Activated naive CD8-positive, alpha-beta T cell treated with anti-CD3 and anti-CD28 coated beads, Interleukin-2, amount 10 ng/mL, durations not matched to agents 7 days and 5 days (primary cell): ENCODE measurements around the gene SMG6. TPM values are rescaled to one million over a fixed set of nuclear protein-coding genes. Genes with fewer than 3 reads are reported as not detected.

Experiments
- ATAC-seq: fragments of 150-1000 bp; cut with Tn5 transposase; one replicate; pipeline ENCODE4 v1.10.0; 2021; ENCODE audit warnings: low read depth, moderate library complexity
- POLR2A ChIA-PET: fragments of 350-600 bp; sonication (Branson Sonifier 250); formaldehyde crosslinking; loops from one replicate; lab custom pipeline; 2021; ENCODE audit warnings: antibody characterized with exemption; lab: Charles Lee
- DNase-seq: peaks from one replicate; pipeline ENCODE4 v3.0.0; 2021
- H3K27ac Mint-ChIP-seq: one replicate; pipeline ENCODE4 v1.8.0; 2022; ENCODE audit warnings: mild to moderate bottlenecking, mixed read lengths
- H3K27me3 Mint-ChIP-seq: one replicate; pipeline ENCODE4 v1.8.0; 2022; ENCODE audit warnings: mild to moderate bottlenecking, moderate library complexity, mixed read lengths
- H3K36me3 Mint-ChIP-seq: one replicate; pipeline ENCODE4 v1.8.0; 2021; ENCODE audit warnings: mild to moderate bottlenecking, mixed read lengths
- H3K4me1 Mint-ChIP-seq: one replicate; pipeline ENCODE4 v1.8.0; 2021; ENCODE audit warnings: mixed read lengths
- H3K4me3 Mint-ChIP-seq: one replicate; pipeline ENCODE4 v1.8.0; 2022; ENCODE audit warnings: mild to moderate bottlenecking, moderate library complexity, mixed read lengths
- H3K9me3 Mint-ChIP-seq: one replicate; pipeline ENCODE4 v1.8.0; 2021; ENCODE audit warnings: mixed read lengths
- total RNA-seq, 2 experiments: library from RNA; stranded (reverse); gene quantifications; one replicate each; pipeline ENCODE4 v1.2.3, GENCODE V29; 2021

SMG6 gene
- total RNA-seq = 10 to 100 TPM; 48.5 to 58.3 TPM

DNA sequence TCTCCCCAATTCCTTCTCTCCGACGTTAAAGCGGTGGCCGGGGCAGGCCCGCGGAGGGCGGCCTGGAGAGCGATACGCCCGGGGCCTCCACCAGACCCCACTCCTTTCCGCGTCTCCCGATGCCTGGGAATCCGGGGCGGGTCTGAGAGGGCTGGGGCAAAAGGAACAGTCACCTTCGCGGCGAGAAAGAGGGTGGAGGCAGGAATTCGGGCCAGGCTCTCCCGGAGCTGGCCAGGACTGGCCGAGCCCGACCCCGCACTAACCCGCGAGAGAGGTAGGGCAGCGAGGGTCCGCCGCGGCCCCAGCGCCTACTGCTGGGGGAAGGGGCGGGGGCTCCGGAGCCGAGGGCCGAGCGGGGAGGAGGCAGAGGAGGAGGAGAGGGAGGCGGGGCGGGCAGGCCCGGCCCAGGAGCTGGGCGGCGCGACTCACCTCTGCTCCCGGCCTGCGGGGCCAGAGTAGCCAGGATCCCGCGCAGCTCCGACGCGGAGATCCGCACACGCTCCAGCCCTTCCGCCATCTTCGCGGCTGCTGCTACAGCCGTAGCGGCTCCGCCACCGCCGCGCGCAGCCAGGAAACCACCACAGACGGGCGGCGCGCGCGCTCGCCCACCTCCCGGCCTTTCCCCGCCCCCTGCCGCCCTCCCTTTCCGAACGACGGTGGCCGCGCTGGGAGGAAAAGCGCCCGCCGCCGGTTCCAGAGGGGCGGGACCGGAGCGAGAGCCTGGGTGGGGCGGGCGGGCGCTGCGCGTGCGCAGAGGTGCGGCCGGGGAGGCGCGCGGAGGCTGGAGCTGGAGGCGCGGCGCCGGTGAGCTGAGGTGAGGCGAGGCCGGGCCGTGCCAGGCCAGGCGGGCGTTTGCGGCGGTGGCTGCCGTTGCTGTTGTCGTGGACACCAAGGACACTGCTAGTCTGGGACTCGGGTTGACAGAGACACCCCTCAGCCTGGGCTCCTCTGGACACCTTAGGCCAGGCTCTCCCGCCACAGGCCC is at the start of gene SMG6, which contains the start of gene SRR:
SMG6 (minus strand) TSS at position 582 of the 985 bp plus-strand sequence; CDS start at position 517, 65 bp downstream.
SRR (plus strand) TSS at position 747 of the 985 bp plus-strand sequence. CDS start 11,611 bp downstream, outside the sequence.
- ATAC-seq = peak; percentile 88
- H3K36me3 Mint-ChIP-seq = peaks cover 29% of the 10 kb centered on the region
- H3K4me3 Mint-ChIP-seq = peak within 1 kb of the TSS; percentile 96
- no peaks in the 10 kb centered on the region for H3K9me3 Mint-ChIP-seq
- DNase-seq = peak; percentile 95
- H3K27me3 Mint-ChIP-seq = no peaks in the 10 kb centered on the region
- H3K27ac Mint-ChIP-seq = peak within 1 kb of the TSS; percentile 81
- H3K4me1 Mint-ChIP-seq = peaks cover 32% of the 10 kb centered on the region
- POLR2A ChIA-PET = interaction anchor here (0.6 to 2.7 kb wide), 13 partner anchors 11 to 587 kb away, joined by 3 to 25 read pairs (median 4); partner anchors contain the start of genes SGSM2 and TSR1

DNA sequence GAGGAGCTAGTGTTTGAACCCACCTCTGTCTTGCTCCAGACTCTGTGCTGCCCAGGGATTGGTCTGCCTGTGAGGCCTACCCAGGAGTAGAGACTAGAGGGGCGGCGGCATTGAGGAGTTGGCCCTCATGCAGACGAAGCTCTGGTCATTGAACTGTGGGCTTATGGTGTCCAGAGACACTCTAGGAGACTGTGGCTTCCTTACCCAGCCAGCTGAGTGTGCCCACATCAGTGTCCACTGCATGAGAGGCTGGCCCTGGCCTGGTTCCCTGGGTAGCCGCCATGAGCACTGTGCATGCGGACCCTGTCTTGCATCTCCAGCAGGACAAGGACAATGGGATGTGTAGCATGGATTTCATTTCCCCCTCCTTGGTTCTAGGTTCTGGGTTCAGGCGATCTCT is 47.7 kb upstream of the SMG6 start:
- peaks cover 11% of the 10 kb centered on the region for H3K4me1 Mint-ChIP-seq
- no peaks in the 10 kb centered on the region for H3K27me3 Mint-ChIP-seq
- POLR2A ChIA-PET = interaction anchor here (0.6 to 1.2 kb wide), 2 partner anchors 11 to 48 kb away, joined by 3 to 4 read pairs; partner anchors contain the start of gene SMG6
- H3K4me3 Mint-ChIP-seq = no peak overlapping the region
- H3K9me3 Mint-ChIP-seq = no peaks in the 10 kb centered on the region
- ATAC-seq (no peak), DNase-seq (no peak)
- no peak overlapping the region for H3K27ac Mint-ChIP-seq
- H3K36me3 Mint-ChIP-seq = no peaks in the 10 kb centered on the region

DNA sequence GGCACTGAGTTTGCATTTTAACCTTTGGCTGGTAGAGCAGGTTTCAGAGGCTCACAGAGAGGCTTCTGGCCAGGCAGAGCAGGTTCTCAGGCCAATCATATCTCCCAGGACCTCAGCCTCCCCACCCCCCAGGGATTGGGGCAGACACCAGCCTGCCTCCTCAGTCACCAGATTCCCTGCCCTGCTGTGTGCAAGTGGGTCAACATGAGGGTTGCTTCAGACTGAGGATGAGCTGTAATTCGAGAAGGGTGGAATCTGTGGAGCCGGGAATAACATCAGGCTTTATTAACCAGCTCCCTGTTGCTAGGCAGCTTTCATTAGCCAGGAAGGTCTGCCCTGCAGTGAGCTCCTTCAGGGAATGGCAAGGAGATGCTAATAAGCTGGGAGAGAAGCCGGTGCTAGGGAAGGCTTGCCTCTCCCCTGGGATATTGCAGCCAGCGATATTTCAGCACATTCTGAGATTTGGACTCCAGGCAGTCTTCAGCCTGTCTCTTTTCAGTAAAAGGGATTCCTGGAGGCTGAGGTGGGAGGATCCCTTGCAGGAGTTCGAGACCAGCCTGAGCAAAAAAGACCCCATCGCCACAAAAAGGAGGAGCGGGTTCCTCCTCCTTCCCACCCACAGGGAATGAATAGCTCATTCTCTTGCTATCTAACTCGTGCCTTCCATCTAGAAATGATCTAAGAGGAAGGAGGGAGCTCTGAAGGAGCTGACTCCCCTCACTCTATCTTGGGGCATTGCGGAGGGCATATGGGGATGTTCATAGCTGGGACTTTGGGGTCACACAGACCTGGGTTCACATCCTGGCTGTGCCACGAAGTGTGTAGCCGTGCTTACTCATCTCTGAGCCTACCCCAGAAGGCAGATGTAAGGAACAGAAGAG is 44.5 kb upstream of the SMG6 start:
- peak; percentile 12 for DNase-seq
- Mint-ChIP-seq H3K36me3 (peaks cover 7% of the 10 kb centered on the region), H3K4me1 (peaks cover 15% of the 10 kb centered on the region), H3K9me3 (no peaks in the 10 kb centered on the region), H3K27me3 (no peaks in the 10 kb centered on the region), H3K27ac (no peak overlapping the region), H3K4me3 (no peak overlapping the region)
- POLR2A ChIA-PET = interaction anchor here (1.4 kb wide), 1 partner anchor 12 kb away, joined by 3 read pairs; the partner anchor contains the start of gene TSR1
- ATAC-seq = no peak

DNA sequence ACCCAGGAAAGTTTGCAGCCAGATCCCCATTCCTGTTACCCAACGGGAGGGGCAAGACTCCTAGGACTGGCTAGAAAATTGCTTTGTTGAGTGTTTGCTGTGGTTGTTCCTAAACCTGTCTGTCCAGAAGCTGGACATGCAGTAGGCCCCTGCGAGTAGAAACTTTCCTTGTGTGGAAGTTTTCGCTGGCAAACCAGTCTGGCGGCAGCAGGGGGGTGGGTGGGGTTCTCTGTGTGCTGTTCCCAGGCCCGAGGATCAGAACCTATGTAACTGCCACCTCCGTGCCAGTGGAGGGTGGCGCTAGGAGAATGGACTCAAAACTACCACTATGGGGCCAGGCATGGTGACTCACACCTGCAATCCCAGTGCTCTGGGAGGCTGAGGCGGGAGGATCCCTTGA is 42.9 kb upstream of the SMG6 start:
- Mint-ChIP-seq H3K4me1 (peaks cover 19% of the 10 kb centered on the region), H3K27me3 (no peaks in the 10 kb centered on the region), H3K9me3 (no peaks in the 10 kb centered on the region), H3K36me3 (peaks cover 10% of the 10 kb centered on the region), H3K27ac (no peak overlapping the region), H3K4me3 (no peak overlapping the region)
- DNase-seq (no peak), ATAC-seq (no peak)
- POLR2A ChIA-PET = interaction anchor here (1.5 kb wide), 1 partner anchor 10 kb away, joined by 3 read pairs; no protein-coding TSS in a partner anchor

DNA sequence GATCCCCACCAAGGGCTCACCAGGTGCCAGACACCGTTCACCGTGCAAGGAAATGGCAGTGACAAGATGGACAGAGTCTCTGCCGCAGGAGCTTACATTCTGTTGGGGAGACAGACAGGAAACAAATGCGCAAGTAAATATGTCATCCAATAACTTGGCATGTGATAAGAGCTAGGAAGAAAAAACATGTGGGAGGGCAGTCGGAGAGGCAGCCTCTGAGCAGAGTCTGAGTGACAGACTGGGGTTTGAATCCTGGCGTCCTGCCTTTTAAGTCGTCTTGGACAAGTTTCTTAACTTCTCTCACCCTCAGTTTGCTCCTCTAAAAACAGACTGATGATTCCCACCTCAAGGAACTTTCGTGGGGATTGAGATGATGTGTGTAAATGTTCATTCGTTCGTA is 40.9 kb upstream of the SMG6 start:
- POLR2A ChIA-PET = no interaction called here
- Mint-ChIP-seq H3K27me3 (no peaks in the 10 kb centered on the region), H3K4me3 (no peak overlapping the region), H3K9me3 (no peaks in the 10 kb centered on the region), H3K27ac (peak overlapping the region; percentile 45), H3K36me3 (peaks cover 12% of the 10 kb centered on the region), H3K4me1 (peaks cover 19% of the 10 kb centered on the region)
- ATAC-seq (no peak), DNase-seq (no peak)

DNA sequence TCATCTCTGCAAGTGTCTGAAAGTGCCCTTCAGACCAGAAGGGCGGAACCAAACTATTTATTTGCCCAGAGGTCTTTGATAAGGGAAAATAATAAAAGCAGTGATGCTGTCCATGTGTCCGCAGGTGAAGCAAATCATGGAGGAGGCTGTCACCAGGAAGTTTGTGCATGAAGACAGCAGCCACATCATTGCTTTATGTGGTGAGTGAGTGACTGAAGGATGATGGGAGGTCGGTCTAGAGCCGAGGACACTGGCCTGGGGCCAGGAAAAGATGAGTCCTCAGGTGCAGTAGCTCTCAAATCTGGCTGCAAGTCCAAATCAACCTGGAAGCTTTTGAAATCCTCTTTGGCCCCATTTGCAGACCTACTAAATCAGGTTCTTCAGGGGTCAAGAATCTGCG is 39.8 kb upstream of the SMG6 start:
- Mint-ChIP-seq H3K4me3 (peak overlapping the region; percentile 9), H3K27ac (peak overlapping the region; percentile 16), H3K36me3 (peaks cover 13% of the 10 kb centered on the region), H3K9me3 (no peaks in the 10 kb centered on the region), H3K27me3 (no peaks in the 10 kb centered on the region), H3K4me1 (peaks cover 21% of the 10 kb centered on the region)
- DNase-seq (peak; percentile 46), ATAC-seq (peak; percentile 82)
- POLR2A ChIA-PET = interaction anchor here (0.6 to 1.2 kb wide), 2 partner anchors 8 to 9 kb away, joined by 6 read pairs; no protein-coding TSS in a partner anchor

DNA sequence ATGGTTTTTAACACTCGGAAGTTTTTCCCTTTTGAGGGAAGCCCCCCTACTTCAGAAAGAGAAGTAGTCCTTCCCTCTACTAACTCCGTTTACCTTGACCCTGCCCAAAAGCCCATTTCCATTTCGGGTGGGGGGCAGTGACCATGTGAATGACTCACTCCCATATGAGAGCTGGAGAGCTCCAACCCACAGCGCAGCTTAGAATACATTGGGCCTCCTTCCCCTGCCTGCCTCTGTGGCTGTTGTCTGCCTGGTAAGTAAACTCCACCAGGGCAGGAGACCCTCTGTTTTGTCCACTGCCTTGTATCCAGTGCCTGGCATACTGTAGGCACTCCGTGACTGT is 34.7 kb upstream of the SMG6 start:
- peak overlapping the region; percentile 51 for H3K27ac Mint-ChIP-seq
- H3K36me3 Mint-ChIP-seq = peaks cover 16% of the 10 kb centered on the region
- H3K4me3 Mint-ChIP-seq = peak overlapping the region; percentile 79
- peaks cover 25% of the 10 kb centered on the region for H3K4me1 Mint-ChIP-seq
- ATAC-seq (no peak), DNase-seq (no peak)
- POLR2A ChIA-PET = interaction anchor here (1.4 to 3.4 kb wide), 3 partner anchors 16 to 283 kb away, joined by 4 to 25 read pairs (median 20); partner anchors contain the start of genes HIC1, SMG6 and SRR
- no peaks in the 10 kb centered on the region for H3K27me3 Mint-ChIP-seq
- H3K9me3 Mint-ChIP-seq = no peaks in the 10 kb centered on the region

DNA sequence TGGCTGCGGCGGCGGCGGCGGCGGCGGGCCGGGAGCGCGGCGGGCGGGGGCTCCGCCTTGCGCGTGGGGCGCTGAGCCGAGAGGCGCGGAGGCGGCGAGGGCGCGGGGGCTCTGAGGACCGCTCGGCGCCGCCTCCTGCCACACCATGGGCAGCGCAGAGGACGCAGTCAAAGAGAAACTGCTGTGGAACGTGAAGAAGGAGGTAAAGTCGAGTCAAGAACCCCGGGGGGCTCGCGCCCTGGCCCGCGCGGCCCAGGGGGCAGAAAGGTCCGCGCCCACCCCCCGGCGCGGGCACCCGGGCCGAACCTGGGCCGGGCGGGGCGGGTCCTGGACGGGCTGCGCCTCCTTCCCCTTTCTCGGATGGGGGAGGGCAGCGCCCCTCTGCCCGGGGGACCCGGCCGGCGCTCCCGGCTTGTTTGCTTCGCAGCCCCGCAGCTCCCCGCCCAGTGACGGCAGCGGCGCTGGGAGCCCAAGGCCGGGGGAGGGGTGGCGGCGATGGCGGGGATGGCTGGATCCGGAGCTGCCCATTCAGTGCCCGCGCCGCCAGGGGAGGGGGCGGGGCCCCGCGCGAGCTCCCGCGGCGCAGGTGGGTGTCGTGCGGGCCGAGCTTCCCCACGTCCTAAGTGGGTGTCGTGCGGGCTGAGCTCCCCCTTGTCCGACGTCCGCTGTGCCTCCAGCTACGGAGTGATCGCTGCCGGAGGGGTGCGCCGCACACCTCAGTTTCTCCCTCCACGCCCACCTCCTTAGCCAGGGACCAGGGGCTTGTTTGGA is 34.1 kb upstream of the SMG6 start:
- peaks cover 22% of the 10 kb centered on the region for H3K4me1 Mint-ChIP-seq
- peak overlapping the region; percentile 51 for H3K27ac Mint-ChIP-seq
- H3K27me3 Mint-ChIP-seq = no peaks in the 10 kb centered on the region
- peak; percentile 25 for ATAC-seq
- DNase-seq = peak; percentile 72
- peaks cover 16% of the 10 kb centered on the region for H3K36me3 Mint-ChIP-seq
- peak overlapping the region; percentile 98 for H3K4me3 Mint-ChIP-seq
- H3K9me3 Mint-ChIP-seq = no peaks in the 10 kb centered on the region
- POLR2A ChIA-PET = interaction anchor here (0.7 to 3.4 kb wide), 6 partner anchors 16 to 621 kb away, joined by 3 to 25 read pairs (median 5); partner anchors contain the start of genes HIC1, SMG6 and SRR

DNA sequence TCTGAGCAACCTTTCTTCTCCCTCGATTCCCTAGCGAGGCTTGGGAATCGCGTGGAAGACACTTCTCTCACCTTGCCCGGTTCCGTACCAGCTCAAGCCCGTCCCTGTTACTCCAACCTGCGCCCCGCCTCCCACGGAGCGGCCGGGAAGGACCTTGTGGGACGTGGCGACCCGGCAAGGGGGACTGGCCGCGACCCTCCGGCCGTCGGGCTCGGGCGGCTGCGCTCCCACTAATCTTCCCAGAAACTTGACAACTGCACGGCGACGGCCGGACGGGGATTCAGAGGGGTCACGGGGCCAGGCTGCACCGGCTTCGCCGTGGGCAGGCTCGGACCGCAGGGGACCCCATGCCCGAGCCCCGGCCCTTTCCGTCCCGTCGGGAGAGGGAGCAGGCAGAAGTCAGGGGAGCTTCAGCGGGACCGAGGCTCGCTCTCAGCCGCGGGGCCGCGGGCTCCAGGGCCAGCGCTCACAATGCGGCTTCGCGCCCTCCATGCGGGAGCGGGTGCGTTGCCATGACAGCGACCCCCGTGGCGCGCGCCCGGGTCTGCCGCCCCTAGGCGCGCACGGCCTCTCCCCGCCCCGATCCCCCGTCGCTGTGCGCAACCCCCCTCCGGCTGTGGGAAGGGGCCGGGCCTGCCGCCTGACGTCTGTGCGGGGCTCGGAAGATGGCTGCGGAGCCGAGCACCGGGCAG is 33.4 kb upstream of the SMG6 start, which contains the start of gene SGSM2:
SGSM2 (plus strand) TSS at position 650 of the 692 bp plus-strand sequence. CDS start 188 bp downstream, outside the sequence.
- H3K36me3 Mint-ChIP-seq = peaks cover 16% of the 10 kb centered on the region
- H3K9me3 Mint-ChIP-seq = no peaks in the 10 kb centered on the region
- no peaks in the 10 kb centered on the region for H3K27me3 Mint-ChIP-seq
- H3K4me3 Mint-ChIP-seq = peak within 1 kb of the TSS; percentile 98
- peak within 1 kb of the TSS; percentile 91 for H3K27ac Mint-ChIP-seq
- H3K4me1 Mint-ChIP-seq = peaks cover 21% of the 10 kb centered on the region
- POLR2A ChIA-PET = interaction anchor here (0.7 to 3.4 kb wide), 18 partner anchors 9 to 620 kb away, joined by 3 to 25 read pairs (median 3); partner anchors contain the start of genes HIC1, SMG6 and SRR
- DNase-seq = peak; percentile 76
- peak; percentile 60 for ATAC-seq

DNA sequence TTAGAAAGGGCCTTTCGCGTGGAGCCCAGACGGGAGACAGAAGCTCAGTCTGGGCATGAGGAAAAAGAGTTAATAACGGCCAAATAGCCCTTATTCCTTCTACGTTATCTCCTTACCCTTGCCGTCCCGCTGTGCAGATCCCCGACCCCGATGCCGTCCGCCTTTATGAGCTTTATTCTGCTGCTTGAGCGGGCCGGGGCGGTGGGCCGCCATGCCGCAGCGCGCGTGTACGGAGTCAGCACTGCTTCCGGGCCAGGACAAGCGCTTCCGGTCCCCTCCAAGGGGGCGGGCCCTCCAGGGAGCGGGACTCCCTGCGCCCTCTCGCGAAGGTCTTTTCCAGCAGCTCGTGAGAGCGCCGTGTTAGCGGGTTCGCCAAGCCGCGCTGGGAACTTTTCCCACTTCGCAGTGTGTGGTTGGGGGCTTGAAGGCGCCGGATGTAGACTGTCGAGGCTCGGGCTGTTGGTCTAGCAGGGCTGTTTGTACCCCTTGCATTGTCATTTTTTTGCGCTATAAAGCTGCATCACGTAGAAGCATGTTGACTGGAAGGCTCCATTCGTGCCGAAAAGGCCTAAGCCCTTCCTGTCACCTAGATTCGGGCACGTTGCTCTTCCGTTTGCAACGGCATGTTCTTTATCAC is 32.7 kb upstream of the SMG6 start, which contains the start of gene TSR1:
TSR1 (minus strand) TSS at position 243 of the 637 bp plus-strand sequence; CDS start at position 213, 30 bp downstream.
- Mint-ChIP-seq H3K36me3 (peaks cover 13% of the 10 kb centered on the region), H3K27ac (peak within 1 kb of the TSS; percentile 91), H3K9me3 (no peaks in the 10 kb centered on the region), H3K27me3 (no peaks in the 10 kb centered on the region), H3K4me1 (peaks cover 17% of the 10 kb centered on the region), H3K4me3 (peak within 1 kb of the TSS; percentile 98)
- peak; percentile 87 for ATAC-seq
- POLR2A ChIA-PET = interaction anchor here (0.7 to 3.4 kb wide), 19 partner anchors 9 to 619 kb away, joined by 3 to 25 read pairs (median 3); partner anchors contain the start of genes HIC1, SMG6 and SRR
- DNase-seq = peak; percentile 90
